Measurements from ENCODE around the gene IKZF2. TPM values are rescaled to one million over a fixed set of nuclear protein-coding genes. Genes with fewer than 3 reads are reported as not detected.

IKZF2 gene
- total RNA-seq, 4 donors from 2014 or later: 11.2 to 18.0 (median 12.9) TPM

GRCh38 chr2:213079756-213080155 lies 71.7 kb downstream of the IKZF2 start:
- DNase-seq (ENCODE audit: low spot score) (no peak), ATAC-seq (ENCODE audit: low FRiP score) (no peak)
- no peak for TF ChIP-seq CTCF (IDR thresholded peaks at IDR 0.05)

GRCh38 chr2:213078686-213079085 lies 72.7 kb downstream of the IKZF2 start:
- ATAC-seq (ENCODE audit: low FRiP score) (no peak), DNase-seq (ENCODE audit: low spot score) (no peak)
- no peak for TF ChIP-seq CTCF (IDR thresholded peaks at IDR 0.05)

- no peak for ATAC-seq (ENCODE audit: low FRiP score)
- TF ChIP-seq CTCF (IDR thresholded peaks at IDR 0.05): no peak
Measured at GRCh38 chr2:213069531-213069930, 81.9 kb downstream of the IKZF2 start.

GRCh38 chr2:213068676-213069359 lies 82.6 kb downstream of the IKZF2 start:
- ATAC-seq (ENCODE audit: low FRiP score) (no peak), DNase-seq (ENCODE audit: low spot score) (no peak)
- TF ChIP-seq CTCF (IDR thresholded peaks at IDR 0.05): no peak

More at GRCh38 chr2:213069531-213069930, 81.9 kb downstream of the IKZF2 start:
- no peak for DNase-seq (ENCODE audit: low spot score)

GRCh38 chr2:213067888-213068287 lies 83.5 kb downstream of the IKZF2 start:
- no peak for TF ChIP-seq CTCF (IDR thresholded peaks at IDR 0.05)
- no peak for ATAC-seq (ENCODE audit: low FRiP score)
- DNase-seq (ENCODE audit: low spot score): no peak

- DNase-seq (ENCODE audit: low spot score) (no peak), ATAC-seq (ENCODE audit: low FRiP score) (no peak)
- no peak for TF ChIP-seq CTCF (IDR thresholded peaks at IDR 0.05)
Measured at GRCh38 chr2:213066443-213066743, 85.0 kb downstream of the IKZF2 start.
